GM21576 (cell line): ENCODE measurements around the gene MTMR10.

Source experiments
- ATAC-seq: cut with Tn5 transposase; IDR thresholded peaks from one replicate; pipeline ENCODE4 v1.9.1; 2021; ENCODE audit warnings: mild to moderate bottlenecking, moderate library complexity; ENCODE audit not compliant: unreplicated experiment

MTMR10 gene

DNA sequence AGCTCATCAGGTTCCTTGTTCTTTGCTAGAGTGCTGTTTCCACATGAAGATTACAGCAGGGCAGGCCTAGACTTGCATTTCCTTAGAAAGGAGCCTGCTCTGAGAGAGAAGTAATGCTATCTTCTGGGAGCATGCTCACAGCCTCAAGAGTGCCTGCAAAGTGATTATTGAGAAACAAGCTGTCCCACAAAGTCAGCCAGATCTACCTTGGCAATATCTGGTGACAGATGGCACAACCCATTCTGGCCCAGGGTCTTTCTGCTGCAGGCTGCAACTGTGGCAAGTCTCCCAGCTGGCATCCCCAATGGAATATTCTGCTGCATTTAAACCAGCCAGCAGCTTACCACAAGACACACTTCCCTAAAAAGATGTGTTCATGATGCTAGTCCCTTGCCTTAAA is 29.3 kb downstream of the MTMR10 start:
- no peak for ATAC-seq

DNA sequence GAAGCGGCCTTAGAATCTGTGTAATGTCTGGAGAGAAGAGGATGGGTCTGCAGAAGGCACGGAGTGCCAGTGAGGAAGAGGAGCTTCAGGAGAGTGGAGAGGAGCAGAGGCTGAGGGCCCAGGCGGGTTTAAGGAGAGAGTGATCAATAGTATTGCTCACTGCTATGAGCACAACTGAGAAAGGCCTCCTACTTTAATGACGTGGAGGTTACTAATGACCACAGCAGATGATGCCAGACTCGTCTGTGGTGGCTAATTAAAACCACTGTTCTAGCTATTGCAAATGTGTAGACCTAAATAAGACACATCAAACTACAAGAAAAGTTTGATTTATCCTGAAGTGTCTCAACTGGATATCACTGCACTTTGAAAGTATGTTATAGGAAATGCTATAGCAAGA is 33.2 kb downstream of the MTMR10 start:
- no peak for ATAC-seq

DNA sequence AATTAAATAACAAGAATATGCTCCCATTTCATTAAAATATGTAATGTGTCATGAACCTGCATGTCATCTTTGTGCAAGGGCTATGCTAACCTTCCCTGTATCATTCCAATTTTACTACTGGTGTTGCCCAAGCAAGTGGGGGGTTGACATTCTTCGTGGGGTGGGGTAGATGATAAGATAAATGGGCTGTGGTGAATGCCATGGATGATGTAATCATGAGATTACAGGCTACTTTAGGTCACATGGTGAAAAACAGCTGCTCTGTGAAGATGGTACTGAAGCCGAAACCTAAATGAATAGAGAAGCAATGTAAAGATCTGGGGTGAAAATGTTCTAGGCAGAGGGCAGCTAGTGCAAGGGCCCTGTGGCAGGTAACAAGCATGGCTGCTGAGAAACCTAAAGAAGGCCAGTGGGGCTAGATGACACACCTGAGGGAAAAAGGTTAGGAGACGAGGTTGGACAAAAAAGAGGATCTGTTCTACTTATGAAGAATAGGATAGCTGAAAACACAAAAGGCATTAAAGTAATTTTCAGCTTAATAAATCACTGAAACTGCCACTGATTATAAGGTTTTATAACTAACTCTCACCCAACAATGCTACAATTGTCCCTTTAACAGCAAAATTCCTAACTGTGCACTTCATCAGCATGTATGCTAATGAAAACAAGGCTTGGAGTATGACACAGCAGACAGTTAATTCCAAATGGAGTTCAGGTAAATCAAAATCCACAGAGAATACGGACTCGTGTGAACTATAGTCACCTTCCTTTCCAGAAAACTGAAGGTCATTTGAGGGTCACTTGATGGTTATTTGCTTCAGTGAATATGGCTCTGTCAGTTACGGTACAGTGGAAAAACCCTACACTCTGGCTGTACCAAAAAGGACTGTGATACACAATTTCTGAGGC is 35.0 kb downstream of the MTMR10 start:
- no peak for ATAC-seq

DNA sequence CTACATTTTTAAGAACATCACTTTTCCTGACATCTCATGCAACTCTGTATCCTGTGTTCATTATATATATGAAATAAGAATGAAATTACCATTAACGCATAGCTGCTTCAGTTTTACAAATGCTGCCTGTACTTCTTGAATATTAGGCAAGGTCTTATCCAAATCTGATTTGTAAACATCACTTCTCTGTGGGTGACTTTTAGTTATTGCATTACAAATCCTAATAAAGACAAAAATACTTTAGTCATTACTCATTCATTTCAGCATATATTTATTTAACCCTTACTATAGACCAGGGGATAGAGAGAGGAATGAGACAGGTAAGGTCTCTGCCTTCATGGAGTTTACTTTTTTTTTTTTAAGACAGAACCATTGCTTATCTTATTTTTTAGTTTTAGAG is 36.8 kb downstream of the MTMR10 start:
- no peak for ATAC-seq

DNA sequence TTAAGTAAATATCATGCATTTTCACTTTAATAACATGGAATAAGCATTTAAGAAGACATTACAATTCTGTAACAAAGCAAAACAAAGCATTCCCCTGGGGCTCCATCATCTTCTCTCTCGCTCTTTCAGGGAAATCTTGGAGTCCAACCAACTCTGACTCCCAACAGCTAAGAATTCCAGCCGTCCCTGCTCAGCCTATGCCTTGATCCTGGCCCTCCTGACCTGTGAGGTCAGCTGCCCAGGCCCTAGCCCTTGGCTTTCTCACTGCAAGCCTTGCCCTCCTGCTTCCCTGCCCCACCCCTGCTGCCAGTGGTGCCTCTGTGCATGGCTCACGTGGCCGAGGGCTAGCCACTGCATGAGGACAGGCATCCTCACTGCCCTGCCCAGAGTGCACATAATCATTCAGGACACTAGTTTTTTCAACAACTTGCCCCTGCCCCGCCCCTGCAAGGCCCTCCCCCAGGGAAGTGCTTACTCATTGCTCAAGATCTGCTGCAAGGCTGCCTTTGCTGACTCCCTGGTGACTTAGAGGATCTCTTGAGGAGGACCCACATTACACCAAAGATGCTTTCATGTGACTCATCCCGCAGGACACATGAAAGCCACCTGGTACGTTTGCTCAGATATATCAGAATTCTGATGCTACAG is 37.6 kb downstream of the MTMR10 start:
- no peak for ATAC-seq

DNA sequence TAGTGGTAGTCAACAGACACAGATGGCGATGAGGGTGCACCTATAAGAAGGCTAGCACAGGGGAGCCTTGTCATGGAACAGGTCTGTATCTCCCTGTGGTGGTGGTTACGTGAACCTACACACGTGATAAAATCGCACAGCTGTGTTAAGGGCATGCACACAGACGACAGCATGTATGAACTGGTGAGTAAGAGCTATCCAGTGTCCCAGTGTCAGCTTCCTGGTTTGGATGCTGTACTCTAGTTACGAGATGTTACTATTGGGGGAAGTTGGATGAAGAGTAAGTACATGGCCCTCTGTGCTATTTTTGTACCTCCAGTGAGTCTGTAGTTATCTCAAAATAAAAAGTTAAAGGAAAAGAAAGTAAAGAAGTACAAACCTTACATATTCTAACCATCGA is 38.2 kb downstream of the MTMR10 start:
- no peak for ATAC-seq

DNA sequence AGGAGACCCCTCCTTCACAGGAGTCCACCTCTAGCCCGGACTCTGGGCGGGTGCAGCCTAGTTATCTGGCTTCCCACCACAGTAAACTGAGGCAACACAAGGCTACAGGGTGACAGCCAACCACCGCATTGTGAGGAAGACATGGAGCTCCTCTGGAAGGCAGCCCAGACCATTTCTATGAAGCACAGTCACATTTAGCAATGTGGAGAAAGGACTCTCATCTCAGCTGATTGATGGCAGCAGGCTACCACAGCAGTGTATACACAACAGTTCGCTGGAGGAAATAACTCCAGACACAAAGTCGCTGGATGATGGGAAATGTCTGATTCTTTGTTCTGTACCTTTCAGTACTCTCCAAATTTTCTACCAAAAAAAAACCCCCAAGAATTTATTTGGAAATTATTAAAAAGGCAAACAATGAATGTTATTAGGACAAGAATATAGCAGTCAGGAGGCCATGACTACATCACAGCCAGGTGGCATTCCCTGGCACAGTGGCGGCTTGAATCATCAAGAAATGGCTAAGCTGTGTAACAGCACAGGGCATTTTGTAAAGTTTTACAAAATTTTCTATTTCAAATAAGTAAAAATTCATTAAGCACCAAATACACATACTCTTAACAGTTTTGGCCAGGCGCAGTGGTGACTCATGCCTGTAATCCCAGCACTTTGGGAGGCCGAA is 47.6 kb downstream of the MTMR10 start:
- ATAC-seq: no peak

DNA sequence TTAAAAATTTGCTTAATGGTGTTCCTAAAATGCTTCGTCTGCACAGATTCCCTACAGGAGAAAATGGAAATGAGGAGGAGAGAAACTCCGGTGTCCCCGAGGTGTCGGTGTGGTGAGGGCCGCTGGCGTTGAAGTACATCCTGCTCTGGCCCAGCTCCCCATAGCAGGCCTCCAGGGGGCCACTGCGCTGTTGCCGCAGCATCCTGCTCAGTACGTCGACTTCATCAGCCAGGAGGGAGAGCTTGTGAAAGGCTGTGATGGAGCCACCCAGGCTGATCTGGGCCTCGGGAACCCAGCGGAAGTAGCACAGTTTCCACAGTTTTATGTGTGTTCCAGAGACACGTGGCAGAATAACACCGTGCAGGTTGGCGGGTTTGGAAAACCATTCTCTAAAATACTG is 49.9 kb downstream of the MTMR10 start:
- ATAC-seq: no peak

DNA sequence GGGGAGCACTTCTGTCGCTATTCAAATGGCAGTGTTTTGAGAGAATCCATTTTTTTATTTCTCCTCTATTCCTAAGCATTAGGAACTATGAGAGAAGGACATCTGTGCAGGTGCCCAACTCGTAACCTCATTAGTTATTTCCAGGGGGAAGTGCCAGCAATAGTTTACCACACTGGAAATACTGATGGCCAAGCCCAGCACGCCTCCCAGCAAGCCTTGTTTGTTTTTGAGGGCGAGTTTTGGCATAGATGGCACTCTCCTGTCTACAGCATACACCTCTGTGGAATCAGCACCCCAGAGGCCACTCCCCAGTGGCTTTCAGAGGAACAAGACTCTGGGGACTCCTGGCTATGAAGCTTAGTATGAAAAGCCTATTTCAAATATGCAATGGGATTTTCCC is 51.1 kb downstream of the MTMR10 start:
- no peak for ATAC-seq

DNA sequence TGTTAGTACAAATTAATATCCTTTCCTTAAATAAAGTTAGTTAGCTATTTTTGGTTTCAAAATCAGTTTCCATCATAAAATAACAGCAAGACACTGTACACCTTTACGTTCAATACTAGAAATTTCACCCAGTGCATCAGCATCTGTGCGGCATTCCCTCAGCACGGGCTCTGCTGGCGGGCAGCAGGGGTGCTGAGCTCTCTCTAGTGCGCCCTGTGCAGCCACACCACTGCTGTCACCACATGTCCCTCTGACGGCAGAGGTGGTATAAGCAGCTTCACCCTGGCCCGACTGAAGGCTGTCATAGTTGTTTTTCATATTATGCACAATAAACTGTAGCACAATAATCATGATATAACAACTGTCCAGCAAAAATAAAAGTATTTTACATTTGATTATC is 52.3 kb downstream of the MTMR10 start:
- no peak for ATAC-seq

DNA sequence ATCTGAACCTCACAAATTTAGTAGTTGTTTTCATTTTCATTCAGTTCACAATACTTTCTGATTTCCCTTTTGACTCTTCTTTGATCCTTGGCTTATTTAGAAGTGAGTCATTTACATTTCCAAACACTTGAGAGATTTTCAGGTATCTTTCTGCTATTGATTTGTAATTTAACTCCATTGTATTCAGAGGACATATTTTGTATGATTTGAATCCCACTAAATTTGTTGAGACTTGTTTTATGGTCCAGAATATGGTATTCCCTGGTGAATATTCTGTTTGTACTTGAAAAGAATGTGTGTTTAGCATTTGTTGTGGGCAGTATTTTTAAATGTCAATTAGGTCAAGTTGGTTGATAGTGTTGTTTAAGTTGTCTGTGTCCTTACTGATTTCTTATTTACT is 58.1 kb downstream of the MTMR10 start:
- ATAC-seq: no peak

DNA sequence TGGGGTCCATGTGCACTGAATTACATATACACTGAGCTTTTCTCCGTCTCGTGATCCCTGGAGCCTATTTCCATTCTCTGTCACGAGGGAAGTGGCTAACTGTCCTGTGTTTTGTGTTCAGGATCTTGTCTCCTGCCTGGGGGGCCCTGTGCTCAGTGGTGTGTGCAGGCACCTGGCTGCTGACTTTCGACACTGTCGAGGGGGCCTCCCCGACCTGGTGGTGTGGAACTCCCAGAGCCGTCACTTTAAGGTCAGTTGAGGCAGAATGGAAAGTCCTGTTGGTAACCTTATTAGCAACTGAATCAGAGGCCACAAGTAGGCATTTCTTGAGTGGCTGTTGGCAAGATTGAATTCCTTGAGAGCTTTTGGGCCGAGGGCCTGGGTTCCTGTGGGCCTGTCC is 61.0 kb downstream of the MTMR10 start:
- ATAC-seq: no peak

DNA sequence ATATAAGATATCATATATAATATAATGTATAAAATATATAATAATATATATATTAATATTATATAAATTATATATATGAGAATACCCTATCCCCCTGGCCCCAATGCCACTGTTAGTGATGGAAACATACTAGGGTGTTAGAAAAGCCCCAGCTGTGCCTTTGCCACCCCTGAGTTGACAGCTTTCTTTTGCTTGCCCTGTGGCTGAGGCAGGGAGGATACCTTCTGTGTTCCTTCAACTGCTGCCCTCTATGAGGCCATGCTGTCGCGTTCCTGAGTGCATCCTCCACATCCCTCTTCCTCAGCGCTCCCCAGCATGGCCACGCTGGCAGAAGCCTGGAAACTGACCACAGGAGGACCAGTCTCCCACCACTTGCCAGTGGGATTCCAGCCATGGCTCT is 61.4 kb downstream of the MTMR10 start:
- ATAC-seq: no peak

DNA sequence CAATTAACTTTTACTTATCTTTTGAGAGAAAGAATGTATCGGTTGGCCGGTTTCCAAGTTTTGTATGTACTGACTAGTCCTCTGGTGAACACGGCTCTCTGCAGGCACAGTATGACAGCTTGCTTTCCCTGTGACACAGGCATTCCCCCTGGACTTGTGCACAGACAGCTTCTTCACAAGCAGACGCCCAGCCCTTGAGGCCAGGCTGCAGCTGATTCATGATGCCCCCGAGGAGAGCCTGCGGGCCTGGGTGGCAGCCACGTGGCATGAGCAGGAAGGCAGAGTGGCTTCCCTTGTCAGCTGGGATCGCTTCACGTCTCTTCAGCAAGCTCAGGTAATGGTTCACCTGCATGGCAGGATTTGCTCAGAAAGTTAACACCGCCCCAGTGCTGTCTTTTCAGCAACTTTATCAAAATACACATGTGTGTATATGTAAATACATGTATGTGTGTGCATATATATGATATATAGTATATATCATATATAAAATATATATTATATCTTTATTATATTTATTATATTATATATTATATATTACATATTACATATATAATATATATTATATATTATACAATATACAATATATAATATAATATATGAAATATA is 62.3 kb downstream of the MTMR10 start:
- no peak for ATAC-seq

DNA sequence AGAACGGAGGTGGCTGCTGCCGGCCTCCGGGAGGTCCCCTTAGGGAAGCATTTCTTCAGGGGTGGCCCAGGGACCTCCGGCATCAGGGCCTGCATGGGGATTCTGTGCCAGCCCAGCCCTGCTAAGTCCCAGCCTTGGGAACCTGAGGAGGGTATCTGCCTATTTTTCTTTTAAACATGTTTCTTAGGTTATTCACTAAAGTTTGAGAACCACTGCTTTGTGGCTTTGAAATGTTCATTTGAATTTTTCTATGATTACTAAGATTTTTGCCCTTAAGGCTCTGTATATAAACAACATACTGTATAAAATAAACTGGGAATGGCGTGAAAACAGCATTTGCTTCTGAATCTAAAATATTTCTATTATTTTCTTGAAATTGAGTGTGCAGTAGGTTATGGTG is 63.4 kb downstream of the MTMR10 start:
- ATAC-seq: no peak

DNA sequence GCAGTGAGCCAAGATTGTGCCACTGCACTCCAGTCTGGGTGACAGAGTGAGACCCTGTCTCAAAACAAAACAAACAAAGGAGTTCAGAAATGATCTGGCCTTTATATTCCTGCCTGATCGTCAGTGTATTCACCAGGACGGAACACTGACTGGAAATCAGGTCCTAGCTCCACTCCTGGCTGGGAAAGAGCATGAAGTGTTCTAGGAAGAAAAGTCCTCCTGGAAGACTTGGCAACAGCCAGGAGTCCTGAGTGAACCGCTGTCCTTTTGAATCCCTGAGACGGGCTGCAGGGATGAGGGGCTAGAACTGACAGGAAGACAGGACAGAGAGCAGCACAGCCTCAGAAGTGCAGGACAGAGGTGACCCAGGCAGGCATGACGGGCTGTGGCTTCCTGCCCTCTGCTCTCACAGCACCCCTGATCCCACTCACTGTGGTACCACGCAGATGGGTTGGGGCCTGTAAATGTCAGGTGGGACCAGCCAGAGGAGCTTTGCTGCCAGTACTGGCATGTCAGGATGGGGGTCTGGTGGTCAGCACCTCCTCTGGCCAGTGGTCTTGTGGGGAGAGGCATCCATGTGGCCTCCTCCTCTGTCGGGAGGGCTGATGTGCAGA is 64.2 kb downstream of the MTMR10 start:
- no peak for ATAC-seq

DNA sequence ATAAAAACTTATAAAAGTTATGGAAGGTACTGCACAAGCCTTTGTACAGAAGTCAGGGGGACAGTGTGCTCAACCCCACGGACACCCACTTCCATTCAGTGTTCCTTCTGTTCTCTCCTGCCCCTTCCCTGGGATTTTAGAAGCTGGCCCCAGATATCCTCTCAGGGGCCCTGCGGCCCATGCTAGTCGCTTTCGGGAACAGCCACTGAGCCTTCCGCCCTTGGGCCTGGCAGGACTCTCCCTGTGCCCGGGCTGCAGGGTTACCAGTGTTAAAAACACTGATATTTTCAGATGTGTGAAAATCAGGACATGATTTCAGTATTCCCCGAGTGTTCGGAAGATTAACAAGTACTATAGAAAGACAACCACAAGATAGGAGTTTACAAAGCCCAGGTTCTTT is 65.3 kb downstream of the MTMR10 start:
- ATAC-seq: no peak

DNA sequence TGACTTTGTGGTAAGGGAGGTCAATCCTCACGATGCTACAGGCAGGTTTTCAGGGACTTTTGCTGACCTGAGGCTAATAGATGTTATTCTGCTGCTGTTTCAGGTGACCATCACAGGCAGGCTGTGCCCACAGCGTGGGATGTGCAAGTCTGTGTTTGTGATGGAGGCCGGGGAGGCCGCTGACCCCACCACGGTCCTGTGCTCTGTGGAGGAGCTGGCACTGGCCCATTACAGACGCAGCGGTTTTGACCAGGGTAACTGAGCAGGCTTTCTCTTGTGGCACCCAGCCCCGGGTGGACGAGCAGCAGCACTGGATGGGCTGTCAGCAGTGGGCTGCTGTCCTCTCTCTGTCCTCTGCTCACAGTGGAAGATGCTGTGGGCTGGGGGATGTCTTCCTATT is 65.7 kb downstream of the MTMR10 start:
- no peak for ATAC-seq

DNA sequence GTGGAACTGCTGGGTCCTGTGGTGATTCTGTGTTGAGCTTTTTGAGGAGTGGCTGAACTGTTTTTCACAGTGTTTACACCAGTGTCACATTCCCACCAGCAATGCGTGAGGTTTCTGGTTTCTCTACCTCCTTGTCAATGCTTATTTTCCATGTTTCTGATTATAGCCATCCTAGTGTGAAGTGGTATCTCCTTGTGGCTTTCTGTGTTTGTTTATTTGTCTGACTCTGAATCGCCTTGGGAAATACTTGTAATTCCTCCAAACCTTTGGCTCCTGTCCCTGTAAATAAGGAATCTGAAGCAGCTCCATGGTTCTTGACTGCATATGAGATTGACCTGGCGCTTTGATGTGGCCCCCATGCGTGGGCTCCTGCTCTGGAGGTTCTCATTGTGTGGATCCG is 67.1 kb downstream of the MTMR10 start:
- no peak for ATAC-seq

DNA sequence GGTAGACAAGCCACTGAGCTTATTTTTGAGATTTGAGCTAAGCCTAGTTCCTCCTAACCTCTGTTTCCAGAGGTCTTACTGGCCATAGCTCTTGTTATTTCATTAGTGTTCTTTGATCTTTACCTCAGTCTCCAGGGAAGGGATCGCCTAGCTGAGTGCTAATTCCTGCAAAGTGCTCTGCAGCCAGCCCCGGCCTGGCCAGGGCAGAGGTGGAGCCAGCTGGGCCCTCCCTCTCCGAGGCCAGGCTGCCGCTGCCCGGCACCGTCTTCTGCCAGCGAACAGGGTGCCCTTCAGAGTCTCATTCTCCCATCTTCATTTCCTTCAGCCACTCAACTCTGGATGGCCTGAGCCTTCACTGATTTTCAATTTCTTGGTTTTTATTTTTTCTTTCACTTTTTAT is 68.0 kb downstream of the MTMR10 start:
- ATAC-seq: no peak
